GM18508 (cell line): Measurements from ENCODE around the gene SSNA1.
"Not testable (repeated sequence)": the region's sequence is repeated elsewhere in the genome, so short reads cannot be mapped to it uniquely, and the experiment has no call there.

Experiments used
- ATAC-seq: cut with Tn5 transposase; IDR thresholded peaks from one replicate; pipeline ENCODE4 v1.9.1; 2021; ENCODE audit warnings: moderate number of reproducible peaks; ENCODE audit not compliant: insufficient read depth, unreplicated experiment

SSNA1 gene

DNA sequence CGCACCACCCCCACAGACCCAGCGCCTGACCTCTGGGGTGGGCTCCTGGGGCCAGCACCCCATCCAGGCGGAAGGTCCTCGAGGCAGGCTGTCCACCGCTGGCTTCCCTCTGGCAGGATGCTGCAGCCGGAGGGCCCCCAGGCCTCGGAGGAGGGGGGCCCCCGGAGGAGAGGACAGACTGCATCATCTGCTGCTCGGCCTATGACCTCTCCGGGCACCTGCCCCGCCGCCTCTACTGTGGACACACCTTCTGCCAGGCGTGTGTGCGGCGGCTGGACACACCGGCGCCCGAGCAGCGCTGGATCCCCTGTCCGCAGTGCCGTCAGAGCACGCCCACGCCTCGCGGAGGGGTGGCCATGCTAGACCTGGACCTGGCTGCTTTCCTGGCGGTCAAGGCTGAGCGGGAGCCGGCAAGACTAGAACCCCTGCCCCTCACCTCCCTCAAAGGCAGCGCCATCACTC lies 40.1 kb downstream of the SSNA1 start:
- ATAC-seq: no peak

DNA sequence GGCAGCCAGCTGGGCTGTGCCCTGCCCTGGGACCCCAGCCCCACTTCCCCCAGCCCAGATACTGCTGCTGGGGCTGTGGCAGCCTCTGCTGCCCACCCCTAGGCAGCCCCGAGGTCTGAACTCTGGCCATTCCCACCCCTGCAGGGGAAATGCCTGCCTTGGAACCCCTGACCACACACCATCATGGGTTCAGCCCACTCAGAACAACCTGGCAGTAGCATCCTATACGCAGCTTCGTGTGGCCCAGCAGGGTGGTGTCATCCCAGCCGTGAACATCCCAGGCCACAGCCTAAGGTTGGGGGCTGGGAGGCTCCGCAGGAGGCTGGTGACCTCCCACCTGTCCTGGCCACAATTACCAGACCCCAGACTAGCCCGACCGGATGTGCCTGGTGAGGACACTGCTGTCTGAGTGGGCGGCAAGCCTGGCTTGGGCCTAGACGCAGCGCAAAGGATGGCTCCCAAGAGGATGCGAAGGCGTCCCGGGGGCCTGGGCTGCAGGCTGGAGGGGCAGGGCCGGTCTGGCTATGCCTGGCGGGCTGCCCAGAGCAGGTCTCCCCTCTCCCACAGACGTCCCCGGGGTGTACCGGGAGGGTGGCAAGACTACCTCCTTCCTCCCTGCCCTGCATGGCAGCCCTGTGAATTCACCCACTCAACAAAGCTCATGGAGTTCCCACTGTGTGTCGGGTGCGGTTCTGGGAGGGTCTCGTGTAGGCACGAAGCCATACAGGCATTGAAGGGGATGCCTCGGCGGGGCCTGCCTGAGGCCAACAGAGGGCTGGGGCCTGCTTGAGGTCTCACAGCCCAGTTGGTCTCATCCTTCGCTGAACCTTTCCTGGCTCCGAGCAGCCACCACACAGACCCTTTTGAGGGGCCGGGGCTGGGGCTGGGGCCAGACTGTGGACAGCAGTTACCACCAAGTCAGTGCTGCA lies 40.8 kb downstream of the SSNA1 start:
- no peak for ATAC-seq

DNA sequence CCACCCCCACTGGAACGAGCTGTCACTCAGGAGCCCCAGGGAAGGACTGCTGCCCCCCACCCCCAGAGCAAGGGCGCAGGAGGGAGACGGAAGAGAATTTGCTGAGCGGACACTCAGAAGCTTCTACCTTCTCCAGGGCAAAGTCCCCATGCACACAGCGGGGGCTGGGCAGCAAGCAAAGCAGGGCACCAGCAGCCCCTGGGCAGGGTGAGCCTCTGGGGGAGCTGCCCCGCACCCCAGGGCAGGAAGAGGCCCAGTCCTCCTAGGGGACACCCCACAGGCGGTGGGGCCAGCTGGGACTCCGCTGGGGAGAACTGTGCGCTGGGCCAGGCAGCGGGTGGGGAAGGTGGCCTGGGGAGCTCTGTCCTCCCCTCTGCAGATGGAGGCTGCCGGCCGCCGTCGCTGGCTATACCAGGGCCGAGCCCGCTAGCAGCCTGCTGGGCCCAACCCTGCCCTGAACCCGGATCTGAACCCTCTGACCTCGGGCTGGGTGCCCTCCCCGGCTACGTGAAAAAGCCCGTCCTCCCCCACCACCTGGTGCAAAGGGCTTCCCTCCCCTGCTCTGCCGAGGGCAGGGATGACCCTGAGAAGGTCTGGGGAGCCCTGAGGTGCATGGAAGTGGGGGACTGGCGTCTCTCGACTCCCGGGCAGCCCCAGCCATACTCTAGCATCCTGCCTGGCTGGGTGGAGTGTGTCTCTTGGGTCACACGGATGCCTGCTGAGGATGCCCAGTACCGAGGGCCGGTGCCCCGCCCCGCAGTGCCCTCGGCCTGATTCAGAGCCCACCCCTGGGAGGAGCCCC lies 41.6 kb downstream of the SSNA1 start:
- ATAC-seq: no peak

GRCh38 chr9:137230705-137231371 lies 42.4 kb downstream of the SSNA1 start, which contains the start of gene SLC34A3:
Gene SLC34A3, plus strand, starts transcription at chr9:137230901. Its CDS starts 802 bp downstream, at chr9:137231703.
- ATAC-seq: no peak

GRCh38 chr9:137231372-137232039 lies 43.0 kb downstream of the SSNA1 start:
- ATAC-seq: no peak

DNA sequence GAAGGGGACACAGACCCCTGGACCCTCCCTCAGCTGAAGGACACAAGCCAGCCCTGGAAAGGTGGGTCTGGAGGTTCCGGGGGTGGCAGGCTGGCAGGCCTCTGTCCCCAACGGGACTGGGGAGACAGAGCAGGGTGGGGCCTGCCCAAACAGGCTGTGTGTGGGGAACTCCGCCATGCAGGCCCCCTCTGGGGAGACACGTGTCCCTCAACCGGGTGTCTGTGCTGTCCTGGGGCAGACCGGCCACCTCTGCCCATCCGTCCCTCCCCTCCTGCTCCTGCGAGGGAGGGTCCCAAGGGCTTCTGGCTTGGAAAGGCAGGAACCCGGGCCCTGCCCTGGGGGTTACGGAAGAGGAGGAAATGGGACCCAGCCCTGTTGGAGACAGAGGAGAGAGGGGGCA lies 43.6 kb downstream of the SSNA1 start:
- ATAC-seq: no peak

DNA sequence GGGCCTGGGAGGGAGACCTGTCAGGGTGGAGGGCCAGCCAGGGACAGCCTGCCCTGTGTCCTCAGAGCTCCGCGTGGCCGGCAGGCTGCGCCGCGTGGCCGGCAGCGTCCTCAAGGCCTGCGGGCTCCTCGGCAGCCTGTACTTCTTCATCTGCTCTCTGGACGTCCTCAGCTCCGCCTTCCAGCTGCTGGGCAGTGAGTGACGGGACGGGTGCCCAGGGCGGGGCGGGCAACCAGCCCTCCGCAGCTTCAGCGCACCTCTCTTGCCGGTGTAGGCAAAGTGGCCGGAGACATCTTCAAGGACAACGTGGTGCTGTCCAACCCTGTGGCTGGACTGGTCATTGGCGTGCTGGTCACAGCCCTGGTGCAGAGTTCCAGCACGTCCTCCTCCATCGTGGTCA lies 44.0 kb downstream of the SSNA1 start:
- no peak for ATAC-seq

DNA sequence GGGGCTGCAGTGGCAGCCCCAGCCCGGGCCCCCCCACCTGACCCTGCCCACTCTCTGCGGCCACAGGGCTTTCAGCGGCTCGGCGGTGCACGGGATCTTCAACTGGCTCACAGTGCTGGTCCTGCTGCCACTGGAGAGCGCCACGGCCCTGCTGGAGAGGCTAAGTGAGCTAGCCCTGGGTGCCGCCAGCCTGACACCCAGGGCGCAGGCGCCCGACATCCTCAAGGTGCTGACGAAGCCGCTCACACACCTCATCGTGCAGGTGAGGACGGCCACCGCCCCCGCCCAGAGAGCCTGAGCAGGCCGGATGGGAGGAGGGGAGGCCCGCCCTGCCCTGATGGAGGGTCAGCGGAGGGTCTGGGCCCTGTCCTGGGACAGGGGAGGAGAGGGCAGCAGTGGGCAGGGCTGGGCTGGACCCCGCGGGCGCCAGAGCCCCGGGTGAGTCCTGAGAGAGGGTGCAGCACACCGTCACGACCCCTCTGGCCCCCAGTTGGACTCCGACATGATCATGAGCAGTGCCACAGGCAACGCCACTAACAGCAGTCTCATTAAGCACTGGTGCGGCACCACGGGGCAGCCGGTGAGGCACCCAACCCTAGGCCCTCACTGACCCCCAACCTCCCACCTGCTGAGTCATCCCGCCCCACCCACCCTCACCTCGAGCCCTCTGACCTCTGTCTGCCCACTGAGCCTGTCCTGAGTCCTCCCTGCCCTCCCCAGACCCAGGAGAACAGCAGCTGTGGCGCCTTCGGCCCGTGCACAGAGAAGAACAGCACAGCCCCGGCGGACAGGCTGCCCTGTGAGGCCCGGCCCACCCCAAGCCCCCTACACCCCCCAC lies 44.9 kb downstream of the SSNA1 start:
- no peak for ATAC-seq

DNA sequence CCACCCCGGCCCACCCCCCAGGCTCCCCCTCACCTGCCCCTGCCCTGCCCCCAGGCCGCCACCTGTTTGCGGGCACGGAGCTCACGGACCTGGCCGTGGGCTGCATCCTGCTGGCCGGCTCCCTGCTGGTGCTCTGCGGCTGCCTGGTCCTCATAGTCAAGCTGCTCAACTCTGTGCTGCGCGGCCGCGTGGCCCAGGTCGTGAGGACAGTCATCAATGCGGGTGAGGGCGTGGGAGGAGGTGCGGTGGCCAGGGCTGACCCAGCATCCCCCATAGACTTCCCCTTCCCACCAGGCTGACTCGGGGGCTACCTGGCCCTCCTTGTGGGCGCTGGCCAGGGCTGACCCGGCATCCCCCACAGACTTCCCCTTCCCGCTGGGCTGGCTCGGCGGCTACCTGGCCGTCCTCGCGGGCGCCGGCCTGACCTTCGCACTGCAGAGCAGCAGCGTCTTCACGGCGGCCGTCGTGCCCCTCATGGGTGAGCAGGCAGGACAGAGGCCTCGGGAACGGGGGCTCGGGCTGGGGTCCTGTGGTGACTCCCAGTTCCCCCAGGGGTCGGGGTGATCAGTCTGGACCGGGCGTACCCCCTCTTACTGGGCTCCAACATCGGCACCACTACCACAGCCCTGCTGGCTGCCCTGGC lies 45.7 kb downstream of the SSNA1 start:
- ATAC-seq: no peak

- no peak for ATAC-seq
These were observed 46.4 kb downstream of the SSNA1 start for GRCh38 chr9:137234758-137235423.

DNA sequence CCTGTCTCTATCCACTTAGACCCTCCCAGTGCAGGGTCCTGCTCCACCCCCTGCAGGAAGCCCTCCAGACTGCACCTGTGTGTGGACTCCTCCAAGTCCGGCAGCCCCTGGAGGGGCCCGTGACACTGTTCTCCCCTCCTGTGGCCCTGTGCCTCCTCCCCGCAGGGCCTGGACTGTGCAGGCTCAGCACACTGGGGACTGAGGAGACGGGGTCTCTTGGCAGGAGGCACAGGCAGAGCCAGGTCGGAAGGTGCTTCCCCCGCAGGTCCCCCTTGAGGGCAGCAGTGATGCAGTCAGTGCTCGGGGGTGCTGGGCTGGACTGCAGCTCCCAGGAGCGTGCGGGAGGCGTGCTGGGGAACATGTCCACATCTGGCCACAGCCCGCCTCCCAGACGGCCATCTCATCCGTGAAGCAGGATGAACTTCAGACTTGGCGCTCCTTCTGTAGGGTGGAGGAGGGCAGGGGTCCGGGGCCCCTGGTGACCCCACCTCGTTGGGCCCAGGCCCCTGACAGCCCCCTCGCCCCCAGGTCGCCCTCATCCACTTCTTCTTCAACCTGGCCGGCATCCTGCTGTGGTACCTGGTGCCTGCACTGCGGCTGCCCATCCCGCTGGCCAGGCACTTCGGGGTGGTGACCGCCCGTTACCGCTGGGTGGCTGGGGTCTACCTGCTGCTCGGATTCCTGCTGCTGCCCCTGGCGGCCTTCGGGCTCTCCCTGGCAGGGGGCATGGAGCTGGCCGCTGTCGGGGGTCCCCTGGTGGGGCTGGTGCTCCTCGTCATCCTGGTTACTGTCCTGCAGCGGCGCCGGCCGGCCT lies 47.2 kb downstream of the SSNA1 start:
- no peak for ATAC-seq

DNA sequence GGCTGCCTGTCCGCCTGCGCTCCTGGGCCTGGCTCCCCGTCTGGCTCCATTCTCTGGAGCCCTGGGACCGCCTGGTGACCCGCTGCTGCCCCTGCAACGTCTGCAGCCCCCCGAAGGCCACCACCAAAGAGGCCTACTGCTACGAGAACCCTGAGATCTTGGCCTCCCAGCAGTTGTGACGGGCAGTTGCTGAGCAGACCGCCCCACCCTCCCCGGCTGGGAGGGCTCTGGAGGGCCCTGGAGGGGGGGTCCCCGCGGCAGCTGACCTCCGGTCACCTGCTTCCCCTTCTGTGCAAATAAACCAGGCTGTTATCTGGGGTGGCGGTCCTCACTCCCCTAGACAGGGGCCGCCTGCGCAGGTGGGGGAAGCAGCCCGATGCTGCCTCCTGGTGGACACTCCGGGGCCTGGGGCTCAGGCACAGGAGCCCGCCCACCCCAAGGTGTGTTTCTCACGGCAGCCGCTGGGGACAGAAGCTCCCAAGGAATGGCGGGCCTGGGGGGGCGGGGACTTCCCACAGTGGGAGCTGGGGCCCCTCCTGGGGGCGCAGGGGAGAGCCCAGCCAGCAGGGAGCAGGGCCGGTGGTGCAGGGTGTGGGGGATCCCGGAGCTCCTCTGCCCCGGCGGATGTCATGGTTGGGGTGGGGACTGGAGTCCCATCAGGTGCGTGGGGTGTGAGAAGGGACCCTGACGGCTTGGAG lies 47.9 kb downstream of the SSNA1 start:
- ATAC-seq: no peak

DNA sequence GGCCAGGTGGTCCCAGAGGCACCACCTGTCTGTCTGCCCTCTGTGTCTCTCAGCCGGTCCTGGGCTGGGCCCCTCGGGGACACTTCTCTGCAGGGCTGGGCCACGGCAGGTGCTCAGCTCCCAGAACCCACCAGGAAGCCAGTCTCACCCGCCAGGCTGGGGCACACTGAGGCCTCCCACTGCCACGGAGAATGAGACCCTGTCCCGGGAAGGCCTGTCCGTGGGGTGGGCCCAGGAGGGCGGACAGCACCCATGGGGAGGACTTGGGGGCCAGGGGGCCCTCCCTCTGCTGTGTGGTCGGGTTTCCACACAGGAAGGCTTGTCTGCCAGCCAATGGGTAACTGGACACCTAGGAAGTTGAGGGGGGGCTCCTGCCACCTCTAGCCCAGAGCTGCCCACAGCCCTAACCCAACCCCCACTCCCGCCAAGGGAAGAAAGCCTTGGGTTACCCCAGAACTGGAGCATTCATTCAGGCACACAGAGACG lies 48.5 kb downstream of the SSNA1 start:
- ATAC-seq: no peak

DNA sequence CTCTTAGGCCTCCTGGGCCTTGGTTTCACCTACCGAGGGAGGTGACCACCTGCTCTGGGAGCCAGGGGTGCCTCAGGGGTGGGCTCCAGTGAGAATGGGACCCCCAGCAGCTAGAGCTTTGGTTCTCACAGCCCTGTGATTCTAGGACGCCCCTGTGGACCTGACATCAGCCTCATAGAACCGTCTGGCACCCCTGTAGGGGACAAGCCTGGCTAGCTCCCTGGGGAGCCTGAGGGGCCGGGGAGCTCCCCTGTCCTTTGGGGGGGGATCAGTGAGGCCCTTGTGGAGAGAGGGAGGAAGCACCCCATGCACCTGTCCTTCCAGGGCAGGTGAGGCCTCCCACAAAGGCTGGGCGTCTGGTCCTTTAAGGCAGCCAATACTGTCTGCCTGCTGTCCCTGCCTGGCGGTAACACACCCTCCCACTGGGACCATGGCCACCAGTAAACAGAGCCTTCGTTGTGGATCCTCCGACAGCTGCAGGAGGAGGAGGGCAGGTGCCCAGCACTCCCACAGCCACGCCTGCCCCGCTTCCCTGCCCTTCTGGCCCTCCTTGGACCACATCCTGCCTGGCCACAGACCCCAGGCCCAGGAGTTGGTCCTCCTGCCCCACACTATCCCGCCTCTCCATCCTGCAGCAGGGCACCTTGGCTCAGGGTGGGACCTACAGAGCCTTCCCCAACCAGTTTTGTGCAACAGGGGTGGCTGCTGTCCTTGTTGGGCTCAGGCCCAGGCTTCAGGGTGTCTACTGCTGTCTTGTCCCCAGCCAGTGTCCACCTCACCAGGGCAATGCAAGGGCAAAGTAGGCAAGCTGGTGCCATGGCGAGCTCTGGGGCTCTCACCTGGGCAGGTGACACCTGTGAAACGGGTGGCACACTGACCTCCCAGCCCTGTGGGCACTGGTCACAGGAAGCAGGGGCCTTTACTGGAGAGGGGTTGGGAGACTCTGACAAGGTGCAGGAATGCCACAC lies 49.6 kb downstream of the SSNA1 start:
- no peak for ATAC-seq

GRCh38 chr9:137239541-137240200 lies 51.2 kb downstream of the SSNA1 start:
- ATAC-seq: not testable (repeated sequence)
